ENCODE results near the gene EVPL. TPM values are rescaled to one million over a fixed set of nuclear protein-coding genes. Genes with fewer than 3 reads are reported as not detected.

Gene EVPL
- total RNA-seq, 2 experiments from 2014 or later, result 0.02 TPM; not detected in 1

DNA sequence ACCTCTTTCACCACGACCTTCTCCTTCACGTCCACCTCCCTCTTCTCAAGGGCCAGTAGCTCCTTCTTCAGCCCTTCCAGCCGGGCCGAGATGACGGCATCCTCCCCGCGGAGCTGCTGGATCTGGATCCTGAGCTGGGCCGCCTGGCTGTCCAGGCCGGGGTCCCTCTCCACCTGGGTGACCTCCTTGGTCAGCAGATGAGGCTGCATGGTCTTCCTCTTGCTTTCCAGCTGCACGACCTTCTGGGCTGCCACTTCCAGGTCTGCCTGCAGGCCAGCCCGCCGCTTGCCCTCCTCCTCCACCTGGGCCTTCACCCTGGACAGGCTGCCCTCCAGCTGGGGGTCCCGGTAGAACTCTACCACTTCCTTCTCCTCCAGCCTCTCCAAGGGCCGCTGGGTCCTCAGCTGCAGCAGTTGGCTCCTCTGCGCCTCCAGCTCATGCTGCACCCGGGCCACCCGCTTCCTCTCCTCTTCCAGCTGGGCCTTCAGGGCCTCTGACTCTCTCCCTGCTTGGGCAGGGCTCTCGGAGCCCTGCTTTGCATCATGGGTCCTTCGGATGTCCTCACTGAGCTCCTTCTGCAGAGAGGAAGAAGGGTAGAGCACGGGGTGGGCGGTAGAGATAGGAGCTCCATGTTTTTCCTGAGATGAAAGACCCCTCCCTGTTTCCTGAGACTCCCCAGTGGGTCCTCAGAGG lies 17.0 kb downstream of the EVPL start:
- POLR2A ChIA-PET, result interaction anchor here (0.6 to 1.1 kb wide), 2 partner anchors 13 to 280 kb away, joined by 3 read pairs; no protein-coding TSS in a partner anchor
- no peak for DNase-seq
- H3K27me3 Mint-ChIP-seq, result no peaks in the 10 kb centered on the region
- no peak overlapping the region for H3K4me3 Mint-ChIP-seq
- intact Hi-C loops (cut with micrococcal nuclease), result no loop called here
- no peaks in the 10 kb centered on the region for H3K36me3 Mint-ChIP-seq
- CTCF ChIA-PET, result interaction anchor here (0.7 to 13.4 kb wide), 8 partner anchors 9 to 293 kb away, joined by 3 to 170 read pairs (median 5); partner anchors contain the start of genes CDK3, EXOC7 and MRPL38
- peaks cover 5% of the 10 kb centered on the region for H3K4me1 Mint-ChIP-seq (ENCODE audit: low read depth)
- no peaks in the 10 kb centered on the region for H3K9me3 Mint-ChIP-seq
- no peak overlapping the region for H3K27ac Mint-ChIP-seq

DNA sequence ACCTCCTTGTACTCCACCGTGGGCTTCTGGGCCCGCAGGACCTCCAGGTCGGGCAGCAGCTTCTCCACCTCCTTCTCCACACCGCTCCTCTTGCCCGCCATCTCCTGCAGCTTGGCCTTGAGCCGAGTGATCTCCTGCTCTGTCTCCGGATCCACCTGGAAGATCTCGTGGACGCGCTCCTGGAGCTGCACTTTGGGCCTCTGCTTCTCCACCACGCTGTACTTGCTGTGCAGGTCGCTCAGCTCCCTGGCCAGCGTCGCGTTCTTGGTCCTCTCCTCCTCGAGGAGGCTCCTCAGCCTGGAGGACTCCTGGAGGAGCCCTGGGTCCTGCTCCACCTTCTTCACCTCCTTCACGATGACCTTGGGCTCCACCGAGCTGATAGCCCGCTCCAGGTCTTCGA lies 17.7 kb downstream of the EVPL start:
- H3K27ac Mint-ChIP-seq, result no peak overlapping the region
- no peaks in the 10 kb centered on the region for H3K36me3 Mint-ChIP-seq
- DNase-seq, result no peak
- intact Hi-C loops (cut with micrococcal nuclease), result no loop called here
- no peak overlapping the region for H3K4me3 Mint-ChIP-seq
- CTCF ChIA-PET, result interaction anchor here (1.0 to 13.4 kb wide), 6 partner anchors 8 to 294 kb away, joined by 3 to 170 read pairs (median 8); partner anchors contain the start of genes ACOX1, CDK3 and MRPL38
- no peaks in the 10 kb centered on the region for H3K9me3 Mint-ChIP-seq
- no peaks in the 10 kb centered on the region for H3K27me3 Mint-ChIP-seq
- POLR2A ChIA-PET, result no interaction called here
- H3K4me1 Mint-ChIP-seq (ENCODE audit: low read depth), result peaks cover 5% of the 10 kb centered on the region

DNA sequence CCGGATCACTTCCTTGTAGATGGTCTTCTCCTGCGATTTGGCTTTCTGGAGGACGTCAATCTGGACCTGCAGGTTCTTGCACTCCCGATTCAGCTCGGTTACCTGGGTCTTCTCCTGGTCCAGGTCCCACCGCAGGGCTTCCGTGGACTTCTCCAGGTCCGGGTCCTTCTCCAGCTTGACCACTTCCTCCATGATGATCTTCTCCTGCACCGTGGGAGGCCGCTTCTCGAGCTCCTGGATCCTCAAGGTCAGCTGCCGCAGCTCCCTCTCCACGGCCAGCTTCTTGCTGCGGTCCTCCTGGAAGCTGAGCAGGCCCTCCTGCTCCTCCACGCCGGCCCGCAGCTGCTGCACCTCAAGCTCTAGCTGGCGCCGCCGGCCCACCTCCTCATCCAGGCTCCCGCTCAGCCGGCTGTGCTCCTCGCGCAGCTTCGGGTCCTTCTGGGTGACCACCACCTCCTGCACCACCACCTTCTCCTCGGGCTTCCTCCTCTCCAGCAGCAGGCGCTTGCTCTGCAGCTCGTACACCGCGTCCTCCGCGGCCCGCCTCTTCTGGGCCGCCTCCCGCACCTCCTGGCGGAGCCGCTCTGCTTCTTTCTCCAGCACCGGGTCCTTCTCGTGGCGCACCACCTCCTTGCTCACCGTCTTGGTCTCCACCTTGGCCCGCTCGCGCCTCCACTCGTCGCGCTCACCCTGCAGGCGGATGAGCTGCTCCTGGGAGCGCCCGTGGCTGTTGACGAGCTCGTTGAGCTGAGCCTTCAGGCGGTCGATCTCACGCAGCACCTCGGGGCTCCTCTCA lies 18.3 kb downstream of the EVPL start:
- ChIA-PET CTCF (interaction anchor here (0.6 to 13.4 kb wide), 8 partner anchors 8 to 389 kb away, joined by 3 to 170 read pairs (median 4); partner anchors contain the start of genes ACOX1, CDK3 and MRPL38), POLR2A (no interaction called here)
- Mint-ChIP-seq H3K36me3 (no peaks in the 10 kb centered on the region), H3K4me3 (no peak overlapping the region), H3K4me1 (ENCODE audit: low read depth) (peaks cover under 1% of the 10 kb centered on the region), H3K9me3 (no peaks in the 10 kb centered on the region), H3K27me3 (no peaks in the 10 kb centered on the region), H3K27ac (no peak overlapping the region)
- no peak for DNase-seq
- intact Hi-C loops (cut with micrococcal nuclease), result no loop called here

DNA sequence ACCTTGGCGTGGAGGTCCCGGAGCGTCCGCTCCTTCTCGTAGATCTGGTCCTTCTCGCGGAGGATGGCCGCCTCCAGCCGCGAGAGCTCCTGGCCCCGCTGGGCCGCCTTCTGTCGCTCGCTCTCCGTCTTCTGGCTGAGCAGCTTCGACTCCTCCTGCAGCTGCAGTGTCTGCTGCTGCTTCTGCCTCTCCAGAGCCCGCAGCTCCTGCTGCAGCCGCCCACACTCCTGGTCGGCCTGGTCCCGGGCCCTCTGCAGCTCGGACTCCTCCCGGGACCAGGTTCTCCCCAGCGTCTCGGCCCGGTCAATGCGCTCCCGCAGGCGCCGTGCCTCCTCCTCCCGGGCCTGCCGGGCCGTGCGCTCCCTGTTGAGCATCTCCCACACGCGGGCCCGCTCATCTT lies 18.9 kb downstream of the EVPL start:
- no peaks in the 10 kb centered on the region for H3K36me3 Mint-ChIP-seq
- CTCF ChIA-PET, result interaction anchor here (0.6 to 13.4 kb wide), 9 partner anchors 7 to 390 kb away, joined by 3 to 170 read pairs (median 3); partner anchors contain the start of genes CDK3, MRPL38 and TRIM65

DNA sequence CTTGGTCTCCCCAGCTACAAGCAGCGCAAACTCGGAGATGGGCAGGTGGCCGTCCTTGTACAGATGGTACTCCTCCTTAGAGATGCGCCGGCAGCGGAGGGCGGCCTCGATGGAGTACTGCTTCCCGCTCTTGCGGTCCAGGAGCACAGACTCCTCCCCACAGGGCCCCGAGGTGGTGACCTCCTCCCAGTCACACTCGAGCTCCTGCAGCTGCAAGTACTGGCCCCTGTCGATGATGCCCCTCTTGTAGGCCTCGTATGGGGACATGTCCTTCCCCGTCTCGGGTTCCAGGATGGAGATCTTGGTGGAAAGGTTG lies 19.3 kb downstream of the EVPL start:
- intact Hi-C loops (cut with micrococcal nuclease), result no loop called here
- no peaks in the 10 kb centered on the region for H3K9me3 Mint-ChIP-seq
- CTCF ChIA-PET, result interaction anchor here (0.6 to 13.4 kb wide), 9 partner anchors 7 to 390 kb away, joined by 3 to 170 read pairs (median 3); partner anchors contain the start of genes CDK3, MRPL38 and TRIM65
- POLR2A ChIA-PET, result interaction anchor here (1.4 kb wide), 1 partner anchor 111 kb away, joined by 4 read pairs; the partner anchor contains the start of gene TRIM65
- no peak for DNase-seq
- H3K27me3 Mint-ChIP-seq, result no peaks in the 10 kb centered on the region
- no peak overlapping the region for H3K27ac Mint-ChIP-seq
- no peak overlapping the region for H3K4me3 Mint-ChIP-seq
- no peaks in the 10 kb centered on the region for H3K4me1 Mint-ChIP-seq (ENCODE audit: low read depth)
- no peaks in the 10 kb centered on the region for H3K36me3 Mint-ChIP-seq

More for the DNA sequence above, 18.9 kb downstream of the EVPL start:
- POLR2A ChIA-PET, result interaction anchor here (1.4 kb wide), 1 partner anchor 111 kb away, joined by 4 read pairs; the partner anchor contains the start of gene TRIM65
- no peak for DNase-seq
- intact Hi-C loops (cut with micrococcal nuclease), result no loop called here
- no peak overlapping the region for H3K4me3 Mint-ChIP-seq
- no peaks in the 10 kb centered on the region for H3K27me3 Mint-ChIP-seq
- H3K4me1 Mint-ChIP-seq (ENCODE audit: low read depth), result no peaks in the 10 kb centered on the region
- H3K9me3 Mint-ChIP-seq, result no peaks in the 10 kb centered on the region
- H3K27ac Mint-ChIP-seq, result no peak overlapping the region

DNA sequence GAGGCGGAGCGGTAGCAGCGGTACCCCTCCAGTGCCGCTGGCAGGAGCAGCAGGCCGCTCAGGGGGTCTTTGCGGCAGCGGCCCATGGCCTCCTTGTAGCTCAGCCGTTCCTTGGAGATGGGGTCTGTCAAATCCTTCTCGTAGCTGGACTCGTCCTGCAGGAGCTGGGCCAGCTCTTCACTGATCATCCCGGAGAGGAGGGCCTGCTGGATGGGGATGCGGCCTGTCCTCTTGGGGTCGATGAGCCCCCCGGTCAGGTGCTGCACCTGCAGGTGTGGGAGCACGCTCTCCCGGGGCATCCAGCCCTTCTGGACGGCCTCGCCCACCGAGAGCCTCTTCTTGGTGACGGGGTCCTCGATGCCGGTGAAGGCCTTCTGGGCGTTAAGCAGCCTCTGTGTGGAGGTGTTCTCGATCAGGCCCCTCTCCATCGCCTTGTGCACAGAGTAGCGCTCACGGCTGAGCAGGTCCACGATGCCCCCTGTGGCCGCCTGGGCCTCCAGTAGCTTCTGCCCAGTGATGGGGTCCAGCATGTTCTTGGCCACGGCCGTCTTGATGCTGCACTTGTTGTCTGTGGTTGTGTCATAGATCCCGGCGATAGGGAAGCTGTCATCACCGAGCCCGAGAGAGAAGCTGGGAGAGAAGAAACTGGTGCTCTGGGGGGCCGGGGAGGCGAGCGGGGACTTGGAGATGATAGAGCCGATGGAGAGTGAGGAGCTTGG lies 19.8 kb downstream of the EVPL start:
- Mint-ChIP-seq H3K27me3 (no peaks in the 10 kb centered on the region), H3K27ac (no peak overlapping the region), H3K9me3 (no peaks in the 10 kb centered on the region), H3K4me1 (ENCODE audit: low read depth) (no peaks in the 10 kb centered on the region), H3K36me3 (no peaks in the 10 kb centered on the region), H3K4me3 (no peak overlapping the region)
- ChIA-PET CTCF (interaction anchor here (0.6 to 13.4 kb wide), 8 partner anchors 6 to 390 kb away, joined by 3 to 170 read pairs (median 4); partner anchors contain the start of genes CDK3 and MRPL38), POLR2A (interaction anchor here (0.6 to 1.4 kb wide), 2 partner anchors 110 to 142 kb away, joined by 3 to 4 read pairs; partner anchors contain the start of gene TRIM65)
- no peak for DNase-seq
- intact Hi-C loops (cut with micrococcal nuclease), result no loop called here

DNA sequence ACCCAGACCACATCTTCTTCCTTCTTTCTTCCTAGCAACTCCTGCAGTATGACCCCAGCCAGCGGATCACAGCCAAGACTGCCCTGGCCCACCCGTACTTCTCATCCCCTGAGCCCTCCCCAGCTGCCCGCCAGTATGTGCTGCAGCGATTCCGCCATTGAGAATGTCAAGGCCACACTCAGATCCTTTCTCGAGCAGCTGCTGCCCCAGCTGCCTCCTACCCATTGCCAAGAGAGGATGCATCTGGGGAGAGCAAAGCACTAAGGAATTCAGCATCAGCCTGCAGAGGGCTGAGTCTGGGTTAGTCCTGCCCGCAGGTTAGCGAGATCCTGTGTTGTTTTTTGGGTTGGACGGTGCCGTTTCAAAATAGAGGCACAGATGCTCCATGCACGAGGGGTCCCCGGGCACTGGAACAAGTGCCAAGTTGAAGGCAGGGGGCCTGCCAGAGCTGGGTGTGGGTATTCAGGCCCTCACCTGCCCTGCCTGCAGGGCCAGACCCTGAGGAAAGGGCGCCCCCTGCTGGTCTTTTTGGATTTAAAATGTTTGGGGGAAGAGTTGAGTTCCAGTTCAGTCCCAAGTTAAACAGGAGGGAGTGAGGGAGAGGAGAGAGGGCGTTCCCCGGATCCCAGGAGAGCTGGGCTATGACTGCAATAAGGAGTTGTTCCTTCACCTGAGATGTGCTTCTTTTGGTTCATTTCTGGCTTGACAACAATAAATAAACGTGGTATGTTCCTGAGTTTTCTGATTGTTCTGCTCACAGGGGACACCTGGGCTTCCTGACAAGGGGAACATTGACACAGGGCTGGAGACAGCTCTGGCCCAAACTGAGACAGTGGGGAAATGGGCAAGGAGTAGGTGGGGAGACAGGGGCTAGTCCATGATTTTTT lies 21.6 kb downstream of the EVPL start:
- H3K4me1 Mint-ChIP-seq (ENCODE audit: low read depth), result no peaks in the 10 kb centered on the region
- POLR2A ChIA-PET, result interaction anchor here (0.8 to 1.2 kb wide), 2 partner anchors 110 to 125 kb away, joined by 3 read pairs; no protein-coding TSS in a partner anchor
- peak; percentile 87 for DNase-seq
- no peaks in the 10 kb centered on the region for H3K27me3 Mint-ChIP-seq
- H3K4me3 Mint-ChIP-seq, result no peak overlapping the region
- H3K9me3 Mint-ChIP-seq, result no peaks in the 10 kb centered on the region
- CTCF ChIA-PET, result interaction anchor here (0.6 to 11.7 kb wide), 29 partner anchors 8 to 500 kb away, joined by 3 to 170 read pairs (median 4); partner anchors contain the start of genes ACOX1, EXOC7, FBF1 and MRPL38
- H3K36me3 Mint-ChIP-seq, result no peaks in the 10 kb centered on the region
- H3K27ac Mint-ChIP-seq, result no peak overlapping the region
- intact Hi-C loops (cut with micrococcal nuclease), result loop anchor here (1.0 kb wide), 1 partner anchor 100 kb away; no protein-coding TSS in a partner anchor

DNA sequence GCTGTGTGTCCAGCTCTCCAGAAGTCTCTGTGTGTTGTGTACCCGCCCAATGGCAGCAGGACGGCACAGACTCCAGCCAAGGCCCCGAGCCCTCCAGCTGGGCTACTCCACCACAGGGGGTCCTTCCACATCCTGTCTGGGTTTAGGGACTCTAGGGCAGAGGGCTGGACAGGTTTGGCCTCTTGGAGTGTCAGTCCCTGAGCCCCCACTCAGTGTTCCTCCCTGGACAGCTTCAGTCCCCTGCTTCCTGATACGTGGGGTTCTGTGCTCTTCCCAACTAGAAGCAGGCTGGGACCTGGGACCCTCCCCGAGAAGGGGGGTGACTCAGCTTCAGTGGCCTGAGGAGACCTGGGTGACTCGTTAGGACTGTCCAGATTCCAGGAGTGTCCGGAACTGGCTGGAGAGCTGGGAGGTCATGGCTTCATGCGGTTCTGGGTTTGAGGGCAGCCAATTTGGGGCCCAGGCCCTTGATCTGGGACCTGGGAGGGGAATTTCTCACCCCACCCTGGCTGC lies 22.3 kb downstream of the EVPL start:
- Mint-ChIP-seq H3K27ac (no peak overlapping the region), H3K9me3 (no peaks in the 10 kb centered on the region), H3K4me1 (ENCODE audit: low read depth) (no peaks in the 10 kb centered on the region), H3K36me3 (no peaks in the 10 kb centered on the region), H3K4me3 (no peak overlapping the region), H3K27me3 (no peaks in the 10 kb centered on the region)
- DNase-seq, result no peak
- intact Hi-C loops (cut with micrococcal nuclease), result loop anchor here (1.0 kb wide), 1 partner anchor 100 kb away; no protein-coding TSS in a partner anchor
- ChIA-PET POLR2A (interaction anchor here (1.2 kb wide), 1 partner anchor 125 kb away, joined by 3 read pairs; no protein-coding TSS in a partner anchor), CTCF (interaction anchor here (0.6 to 11.7 kb wide), 25 partner anchors 8 to 290 kb away, joined by 3 to 170 read pairs (median 4); partner anchors contain the start of genes ACOX1, EXOC7, MRPL38 and TEN1)

DNA sequence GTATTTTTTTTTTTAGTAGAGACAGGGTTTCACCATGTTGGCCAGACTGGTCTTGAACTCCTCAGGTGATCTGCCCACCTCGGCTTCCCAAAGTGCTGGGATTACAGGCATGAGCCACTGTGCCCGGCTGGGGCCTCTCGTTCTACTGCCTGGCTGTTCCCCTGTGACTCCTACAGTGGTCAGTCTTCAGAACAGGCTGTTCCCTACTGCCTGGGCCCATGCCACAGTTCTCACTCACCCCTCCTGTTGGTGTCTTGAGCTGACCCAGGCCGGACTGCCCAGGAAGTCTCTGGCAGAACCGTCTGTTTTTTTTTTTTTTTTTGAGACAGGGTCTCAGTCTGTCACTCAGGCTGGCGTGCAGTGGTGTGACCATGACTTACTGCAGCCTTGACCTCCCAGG lies 23.2 kb downstream of the EVPL start:
- no peaks in the 10 kb centered on the region for H3K27me3 Mint-ChIP-seq
- H3K4me1 Mint-ChIP-seq (ENCODE audit: low read depth), result no peaks in the 10 kb centered on the region
- CTCF ChIA-PET, result interaction anchor here (0.8 to 11.7 kb wide), 7 partner anchors 10 to 299 kb away, joined by 3 to 170 read pairs (median 6); partner anchors contain the start of gene MRPL38
- no peak for DNase-seq
- no peaks in the 10 kb centered on the region for H3K36me3 Mint-ChIP-seq
- H3K9me3 Mint-ChIP-seq, result no peaks in the 10 kb centered on the region
- POLR2A ChIA-PET, result interaction anchor here (0.7 kb wide), 1 partner anchor 913 kb away, joined by 3 read pairs; no protein-coding TSS in a partner anchor
- no peak overlapping the region for H3K27ac Mint-ChIP-seq
- intact Hi-C loops (cut with micrococcal nuclease), result no loop called here
- no peak overlapping the region for H3K4me3 Mint-ChIP-seq

DNA sequence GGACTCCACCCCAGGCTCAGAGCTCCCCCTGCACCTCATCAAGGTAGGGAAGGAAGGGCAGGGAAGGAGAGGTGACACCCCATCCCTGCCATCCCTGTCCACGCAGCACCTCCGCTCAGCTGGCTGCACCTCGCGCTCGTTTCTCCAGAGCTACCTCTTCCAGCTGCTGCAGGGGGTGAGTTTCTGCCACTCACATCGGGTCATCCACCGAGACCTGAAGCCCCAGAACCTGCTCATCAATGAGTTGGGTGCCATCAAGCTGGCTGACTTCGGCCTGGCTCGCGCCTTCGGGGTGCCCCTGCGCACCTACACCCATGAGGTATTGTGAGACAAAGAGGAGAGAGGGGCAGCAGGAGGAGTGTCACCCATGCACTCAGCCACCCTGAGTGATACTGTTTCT lies 25.0 kb downstream of the EVPL start:
- Mint-ChIP-seq H3K9me3 (no peaks in the 10 kb centered on the region), H3K36me3 (no peaks in the 10 kb centered on the region), H3K27ac (no peak overlapping the region), H3K27me3 (no peaks in the 10 kb centered on the region), H3K4me3 (no peak overlapping the region), H3K4me1 (ENCODE audit: low read depth) (peaks cover 7% of the 10 kb centered on the region)
- ChIA-PET POLR2A (no interaction called here), CTCF (interaction anchor here (0.8 to 11.7 kb wide), 8 partner anchors 12 to 396 kb away, joined by 3 to 170 read pairs (median 4); partner anchors contain the start of gene WBP2)
- intact Hi-C loops (cut with micrococcal nuclease), result no loop called here
- no peak for DNase-seq
